Right ventricle myocardium inferior (tissue), 1 donor: ENCODE results near the gene SUMF1. TPM values are rescaled to one million over a fixed set of nuclear protein-coding genes. Genes with fewer than 3 reads are reported as not detected.
"Not testable (repeated sequence)": the region's sequence is repeated elsewhere in the genome, so short reads cannot be mapped to it uniquely, and the experiment has no call there.

Experiments
- ATAC-seq: fragments of 200-7000 bp; cut with Tn5 transposase; one replicate; pipeline ENCODE4 v1.9.1; 2020; ENCODE audit warnings: mild to moderate bottlenecking, moderate library complexity
- DNase-seq: peaks from one replicate; pipeline ENCODE4 v3.0.0; 2021; ENCODE audit errors: missing footprints
- intact Hi-C: fragments of 100-400 bp; cut with DNase I; formaldehyde crosslinking; loops from one replicate; pipeline ENCODE4 v1.11.0; 2022
- total RNA-seq: library from RNA; stranded (reverse); fragmentation: NEBNext Ultra II Directional; extraction: Animal tissue kit (Norgen Biotek cat#: 25700); gene quantifications from one replicate; pipeline ENCODE4 v1.2.1, GENCODE V29; 2021
- donor health status: DM: no; HTN: yes; CAD: no; lungs with severe emphysema.

The SUMF1 gene
- total RNA-seq, 1 donor from 2014 or later = 8.4 TPM

DNA sequence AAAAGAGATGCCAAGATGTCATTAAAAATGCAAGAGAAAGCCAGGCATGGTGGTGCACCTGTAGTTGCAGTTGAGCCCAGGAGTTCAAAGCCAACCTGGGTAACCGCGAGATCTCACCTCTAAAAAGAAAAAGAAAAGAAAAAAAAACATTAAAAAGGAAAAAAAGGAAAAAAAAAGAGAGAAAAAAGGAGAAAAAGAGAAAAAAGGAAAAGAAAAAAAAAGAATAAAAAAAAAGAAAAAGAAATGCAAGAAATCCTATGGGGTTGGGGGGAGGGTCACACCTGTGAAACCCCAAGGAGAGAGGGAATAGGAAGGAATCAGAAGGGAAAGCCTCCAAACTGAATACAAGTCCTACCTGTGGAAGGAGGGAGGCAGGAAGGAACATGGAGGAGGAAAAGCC is 5.2 kb upstream of the SUMF1 start:
- intact Hi-C loops = no loop called here
- ATAC-seq (no peak), DNase-seq (no peak)

DNA sequence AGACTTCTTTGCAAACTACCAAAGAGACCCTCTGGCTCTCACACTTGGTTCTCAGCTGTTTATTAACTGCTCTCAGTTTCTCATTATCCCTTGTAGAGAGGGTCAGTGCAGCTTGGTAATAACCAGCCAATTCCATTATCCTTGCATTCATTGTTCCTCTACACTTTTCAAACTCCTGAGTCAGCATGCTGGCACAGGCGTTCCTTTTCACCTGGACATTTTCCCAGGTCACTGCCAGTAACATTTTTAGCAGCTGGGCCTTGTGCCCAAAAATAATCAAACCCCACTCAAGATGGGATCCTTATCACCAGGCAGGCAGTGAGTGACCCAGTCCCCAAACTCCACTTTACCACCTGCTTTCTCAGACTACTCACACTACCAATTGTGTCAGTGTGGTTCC is 4.8 kb upstream of the SUMF1 start:
- intact Hi-C loops = no loop called here

DNA sequence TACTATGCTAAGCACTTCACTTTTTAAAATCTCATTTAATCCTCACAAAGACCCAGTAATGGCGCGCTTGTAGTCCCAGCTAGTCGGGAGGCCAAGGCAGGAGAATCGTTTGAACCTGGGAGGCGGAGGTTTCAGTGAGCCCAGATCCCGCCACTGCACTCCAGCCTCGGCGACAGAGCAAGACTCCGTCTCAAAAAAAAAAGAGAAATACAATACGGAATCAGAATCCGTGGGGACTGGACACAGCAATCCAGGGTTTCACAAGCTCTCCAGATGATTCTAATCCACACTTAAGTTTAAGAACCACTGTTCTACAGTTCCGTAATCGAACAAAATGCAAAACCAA is 426 bp upstream of the SUMF1 start:
- DNase-seq (no peak), ATAC-seq (no peak)
- intact Hi-C loops = loop anchor here (5.0 kb wide), 1 partner anchor 165 kb away; no protein-coding TSS in a partner anchor

More for the DNA sequence above, 4.8 kb upstream of the SUMF1 start:
- DNase-seq (no peak), ATAC-seq (no peak)

DNA sequence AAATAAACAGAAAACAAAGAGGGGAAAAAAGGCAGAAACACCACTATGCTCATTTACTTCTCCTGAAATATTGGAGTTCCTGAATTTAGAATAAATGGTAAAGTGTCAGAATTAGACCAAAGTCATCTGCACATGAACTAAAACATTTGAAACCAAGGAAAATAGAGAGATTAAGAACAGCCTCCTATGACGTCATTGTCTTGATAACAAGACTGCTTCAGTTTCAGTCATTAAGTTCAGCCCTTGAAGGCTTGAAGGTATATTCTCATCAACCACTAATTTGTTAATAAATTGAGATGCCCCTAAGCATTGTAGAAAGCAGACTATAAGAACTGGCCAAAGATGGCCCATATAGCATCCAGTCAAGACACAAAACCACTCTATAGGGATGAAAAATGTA is 2.5 kb downstream of the SUMF1 start:
- intact Hi-C loops = no loop called here

DNA sequence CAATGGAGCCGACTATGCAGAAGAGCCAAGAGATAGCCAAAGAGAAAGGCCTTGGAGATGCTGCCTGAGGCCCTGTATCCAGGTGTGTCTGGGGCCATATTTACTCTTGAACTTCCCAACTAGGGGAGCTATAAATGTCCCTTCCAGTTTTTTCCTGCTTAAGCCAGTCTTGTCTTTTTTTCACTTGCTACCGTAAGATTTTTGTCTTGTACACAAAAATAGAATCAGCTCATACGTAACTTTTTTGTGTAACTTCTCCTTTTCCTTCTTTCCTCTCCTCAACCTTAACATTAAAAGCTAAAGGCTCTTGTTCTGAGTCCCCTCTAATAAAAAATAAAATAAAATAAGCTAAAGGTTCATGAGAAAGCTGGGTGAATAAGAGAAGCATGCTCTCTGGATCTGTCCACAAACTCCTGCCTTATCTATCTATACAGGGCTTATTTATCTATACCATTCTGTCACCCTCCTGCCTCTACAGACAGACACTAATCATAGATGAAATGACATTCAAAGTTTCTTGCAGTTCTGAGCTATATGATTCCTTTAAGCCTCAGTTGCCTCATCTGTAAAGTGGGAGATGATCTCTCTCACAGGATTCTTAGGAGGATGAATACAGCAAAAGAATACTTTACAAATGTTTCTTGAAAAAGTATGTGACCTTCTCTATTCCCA is 4.6 kb downstream of the SUMF1 start:
- intact Hi-C loops = no loop called here
- DNase-seq = no peak
- no peak for ATAC-seq

More for the DNA sequence above, 2.5 kb downstream of the SUMF1 start:
- DNase-seq (no peak), ATAC-seq (no peak)

DNA sequence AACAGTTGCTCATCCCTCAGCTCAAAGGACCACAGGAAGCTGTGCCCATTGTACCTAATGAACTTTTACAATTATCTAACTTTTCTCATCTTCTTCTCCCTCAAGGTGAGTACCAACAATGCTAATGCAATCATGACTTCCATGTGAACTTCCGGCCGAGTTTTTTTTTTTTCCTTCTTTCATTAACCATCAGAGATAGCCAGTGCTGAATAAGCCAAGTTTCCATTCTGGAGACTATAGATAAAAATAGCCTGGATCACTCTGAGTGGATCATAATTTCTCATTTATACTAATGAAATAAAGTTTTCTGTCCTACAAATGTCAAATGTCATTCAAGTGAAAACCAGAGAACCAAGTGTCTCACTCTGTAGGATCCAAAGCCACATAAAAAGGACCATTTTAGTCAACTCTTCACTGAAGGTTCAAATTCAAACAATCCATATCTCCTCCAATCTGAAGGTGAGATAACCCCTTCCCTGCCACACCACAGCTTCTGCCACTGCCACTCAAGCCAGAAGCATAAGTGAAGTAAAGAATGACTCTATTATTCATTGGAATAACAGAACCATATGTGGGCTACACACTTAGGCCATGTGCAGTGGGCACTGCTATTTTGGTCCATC is 5.5 kb downstream of the SUMF1 start:
- ATAC-seq (no peak), DNase-seq (no peak)
- intact Hi-C loops = no loop called here

DNA sequence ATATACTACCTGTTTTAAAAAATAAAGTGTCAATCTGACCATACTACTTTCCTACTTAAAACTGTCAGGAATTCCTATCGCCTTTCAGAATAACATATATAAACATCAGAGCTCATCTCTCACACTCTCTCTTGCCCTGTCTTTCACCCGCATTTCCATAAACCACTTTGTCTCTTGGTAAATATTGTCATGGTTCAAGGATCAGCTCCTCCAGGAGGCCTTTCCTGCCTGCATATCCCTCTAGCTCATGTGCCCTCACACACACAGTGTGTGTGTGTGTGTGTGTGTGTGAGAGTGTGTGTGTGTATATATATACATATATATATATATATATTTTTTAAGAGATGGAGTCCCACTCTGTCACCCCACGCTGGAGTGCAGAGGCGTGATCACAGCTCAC is 6.7 kb downstream of the SUMF1 start:
- intact Hi-C loops = no loop called here
- no peak for DNase-seq
- no peak for ATAC-seq

DNA sequence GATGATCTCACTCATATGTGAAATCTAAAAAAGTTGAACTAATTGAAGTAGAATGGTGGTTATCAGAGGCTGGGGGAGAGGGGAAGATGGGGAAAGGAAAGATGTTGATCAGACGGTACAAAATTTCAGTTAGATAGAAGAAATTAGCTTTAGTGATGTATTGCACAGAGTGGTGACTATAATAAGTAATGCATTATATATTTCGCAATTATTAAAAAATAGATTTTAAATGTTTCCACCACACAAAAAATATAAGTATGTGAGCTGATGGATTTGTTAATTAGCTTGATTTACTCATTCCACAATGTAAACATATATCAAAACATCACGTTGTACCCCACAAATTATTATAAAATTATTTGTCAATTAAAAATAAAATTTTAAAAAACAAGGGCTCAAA is 8.1 kb downstream of the SUMF1 start:
- DNase-seq = no peak
- intact Hi-C loops = no loop called here
- ATAC-seq = no peak

DNA sequence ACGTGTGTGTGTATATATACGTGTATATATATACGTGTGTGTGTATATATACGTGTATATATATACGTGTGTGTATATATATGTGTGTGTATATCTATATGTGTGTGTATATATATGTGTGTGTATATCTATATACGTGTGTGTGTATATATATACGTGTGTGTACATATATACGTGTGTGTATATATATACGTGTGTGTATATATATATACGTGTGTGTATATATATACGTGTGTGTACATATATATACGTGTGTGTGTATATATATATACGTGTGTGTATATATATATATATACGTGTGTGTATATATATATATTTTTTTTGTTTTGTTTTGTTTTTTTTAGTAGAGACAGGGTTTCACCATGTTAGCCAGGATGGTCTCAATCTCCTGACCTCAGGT is 10.3 kb downstream of the SUMF1 start:
- DNase-seq, ATAC-seq, intact Hi-C loops: not testable (repeated sequence)

DNA sequence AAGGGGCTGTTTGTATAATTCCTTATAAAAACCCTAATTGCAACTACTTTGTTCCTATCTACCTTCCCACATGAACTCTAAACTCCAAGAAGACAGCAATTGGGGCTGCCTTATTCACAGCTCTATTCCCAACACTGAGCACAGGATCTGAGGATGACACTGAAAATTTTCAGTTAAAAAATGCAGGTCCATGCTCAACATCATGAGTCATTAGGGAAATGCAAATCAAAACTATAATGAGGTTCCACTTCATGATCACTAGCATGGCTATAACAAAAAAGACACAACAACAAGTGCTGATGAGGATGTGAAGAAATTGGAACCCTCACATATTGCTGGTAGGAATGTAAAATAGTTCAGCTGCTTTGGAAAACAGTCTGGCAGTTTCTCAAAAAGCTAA is 12.9 kb downstream of the SUMF1 start:
- ATAC-seq = no peak
- intact Hi-C loops = no loop called here
- DNase-seq = no peak

DNA sequence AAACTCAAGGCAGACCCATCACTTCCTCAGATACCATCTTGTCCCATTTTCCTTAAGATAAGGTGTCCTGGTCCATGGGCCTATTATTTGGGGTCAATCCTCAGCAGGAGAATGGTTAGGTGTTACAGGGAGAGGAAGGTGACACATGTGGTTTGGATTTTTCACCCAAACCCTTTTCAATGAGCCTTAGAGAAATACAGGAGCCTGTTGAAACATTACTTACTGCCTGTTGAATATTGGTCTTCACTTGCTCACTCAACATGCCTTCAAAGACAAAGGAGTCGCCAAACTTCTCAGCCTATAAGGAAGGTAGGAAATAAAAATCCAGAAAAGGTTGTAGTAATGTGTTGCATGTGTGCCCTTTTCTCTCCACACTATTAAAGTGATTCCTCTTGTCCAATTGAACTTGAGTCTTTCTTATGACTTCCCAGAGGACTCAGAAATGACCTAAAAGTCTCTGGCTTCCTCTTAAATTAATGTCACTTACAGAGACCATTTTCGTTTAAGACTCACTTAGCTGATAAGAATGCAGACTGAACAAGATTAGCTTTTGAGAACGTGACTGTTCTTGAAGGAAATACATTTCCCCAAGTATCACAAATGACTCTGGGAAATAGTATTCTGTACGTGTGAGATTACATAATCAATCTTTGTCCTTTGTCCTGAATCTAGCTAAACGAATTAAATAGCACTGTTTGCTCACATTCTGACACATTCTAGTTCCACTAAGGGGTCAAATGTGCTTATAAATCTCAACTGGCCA is 17.8 kb downstream of the SUMF1 start:
- ATAC-seq (no peak), DNase-seq (no peak)
- intact Hi-C loops = no loop called here

DNA sequence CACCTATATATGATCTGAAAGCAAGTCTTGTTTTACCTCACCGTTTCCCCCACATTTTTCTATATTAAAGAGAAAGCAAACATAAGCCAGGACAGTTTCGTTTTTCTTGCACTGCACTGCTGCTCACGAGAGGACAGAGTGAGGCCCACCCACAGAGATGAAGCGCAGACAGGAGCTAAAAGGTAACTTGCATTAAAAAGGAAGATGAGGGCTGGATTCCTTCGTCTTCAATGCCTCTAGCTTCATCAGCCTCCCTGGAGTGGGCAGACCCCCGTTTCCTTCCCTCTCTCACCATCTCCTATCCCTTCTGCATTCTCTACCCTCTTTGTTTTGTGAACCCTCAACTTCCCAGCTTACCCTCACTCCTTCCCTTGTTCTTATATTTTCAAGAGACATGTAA is 18.9 kb downstream of the SUMF1 start:
- intact Hi-C loops = no loop called here
- no peak for DNase-seq
- no peak for ATAC-seq

DNA sequence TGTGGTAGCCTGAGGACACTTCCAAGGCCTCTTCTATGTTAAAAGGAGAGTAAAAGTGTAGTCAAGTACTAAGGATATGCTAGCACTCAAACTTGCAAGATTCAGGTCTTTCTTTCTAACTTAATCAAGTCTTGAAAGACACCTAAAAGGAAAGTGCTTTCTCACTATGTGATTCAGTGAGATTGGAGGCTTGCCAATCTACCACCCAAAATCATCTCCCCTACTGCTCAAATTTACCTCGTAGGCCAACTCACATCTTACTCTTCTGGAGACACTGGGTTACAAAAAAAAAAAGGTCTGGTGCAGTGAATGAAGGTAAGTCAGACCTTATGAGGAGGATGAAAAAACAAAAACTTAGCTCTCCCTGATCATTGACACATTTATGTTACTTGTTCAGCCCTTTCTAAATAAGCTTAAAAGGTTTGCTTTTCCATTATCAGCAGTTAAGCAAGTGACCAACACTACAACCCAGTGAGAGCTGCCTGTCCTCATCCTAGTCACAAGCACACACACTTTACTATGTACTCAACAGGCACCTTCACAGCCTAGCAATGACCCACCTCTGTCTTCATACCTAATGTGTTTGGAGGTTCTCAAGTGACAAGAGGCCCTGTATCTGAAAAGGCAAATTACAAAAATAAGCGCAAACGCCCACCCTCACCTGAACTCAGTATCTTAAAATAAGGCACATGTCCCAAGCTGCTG is 19.6 kb downstream of the SUMF1 start:
- ATAC-seq (no peak), DNase-seq (no peak)
- intact Hi-C loops = no loop called here

DNA sequence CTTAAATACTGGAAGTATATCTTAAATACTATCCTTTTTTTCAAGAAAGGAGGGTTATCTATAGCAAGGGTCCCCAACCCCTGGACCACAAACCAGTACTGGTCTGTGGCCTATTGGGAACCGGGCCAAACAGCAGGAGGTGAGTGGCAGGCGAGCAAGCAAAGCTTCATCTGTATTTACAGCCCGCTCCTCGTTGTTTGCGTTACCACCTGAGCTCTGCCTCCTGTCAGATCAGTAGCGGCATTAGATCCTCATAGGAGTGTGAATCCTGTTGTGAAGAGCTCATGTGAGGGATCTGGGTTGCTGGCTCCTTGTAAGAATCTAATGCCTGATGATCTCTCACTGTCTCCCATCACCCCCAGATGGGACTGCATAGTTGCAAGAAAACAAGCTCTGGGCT is 26.1 kb downstream of the SUMF1 start:
- no peak for DNase-seq
- ATAC-seq = no peak
- intact Hi-C loops = no loop called here

DNA sequence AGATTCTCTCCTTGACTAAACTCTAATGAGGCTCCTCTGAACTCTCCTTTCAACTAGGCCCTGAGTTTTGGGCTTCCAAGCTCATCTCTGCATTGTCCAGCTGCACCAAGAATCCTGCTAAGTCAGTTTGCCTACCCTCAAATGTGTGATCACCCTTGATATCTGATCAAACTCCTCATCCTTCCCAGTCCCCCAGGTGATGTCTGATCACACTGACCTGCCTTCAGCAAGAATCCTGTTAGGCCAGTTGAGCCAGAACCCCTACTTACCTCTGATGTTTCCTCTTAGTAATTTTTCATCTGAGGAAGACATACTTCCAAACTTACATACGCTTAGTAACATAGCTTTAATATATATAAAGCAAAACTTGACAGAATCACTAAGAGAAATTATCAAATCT is 28.8 kb downstream of the SUMF1 start:
- ATAC-seq (no peak), DNase-seq (no peak)
- intact Hi-C loops = no loop called here

DNA sequence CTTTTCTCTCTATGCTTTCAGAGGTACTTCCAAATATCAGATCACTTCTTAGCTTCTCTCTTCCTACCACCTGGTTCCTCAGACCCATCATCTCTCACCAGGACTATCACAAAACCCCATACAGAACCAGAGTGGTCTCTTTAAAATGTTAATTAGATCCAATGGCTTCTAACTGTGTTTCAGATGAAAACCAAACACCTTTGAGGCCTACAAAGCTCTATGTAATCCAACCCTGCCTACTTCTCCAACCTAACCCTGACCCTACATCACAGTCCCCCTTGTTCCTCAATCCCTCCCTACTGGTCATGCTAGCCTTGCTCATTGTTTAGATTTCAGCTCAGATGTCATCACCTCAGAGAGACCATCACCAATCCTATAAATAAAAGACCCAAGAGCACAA is 34.8 kb downstream of the SUMF1 start:
- no peak for DNase-seq
- intact Hi-C loops = no loop called here
- ATAC-seq = no peak

DNA sequence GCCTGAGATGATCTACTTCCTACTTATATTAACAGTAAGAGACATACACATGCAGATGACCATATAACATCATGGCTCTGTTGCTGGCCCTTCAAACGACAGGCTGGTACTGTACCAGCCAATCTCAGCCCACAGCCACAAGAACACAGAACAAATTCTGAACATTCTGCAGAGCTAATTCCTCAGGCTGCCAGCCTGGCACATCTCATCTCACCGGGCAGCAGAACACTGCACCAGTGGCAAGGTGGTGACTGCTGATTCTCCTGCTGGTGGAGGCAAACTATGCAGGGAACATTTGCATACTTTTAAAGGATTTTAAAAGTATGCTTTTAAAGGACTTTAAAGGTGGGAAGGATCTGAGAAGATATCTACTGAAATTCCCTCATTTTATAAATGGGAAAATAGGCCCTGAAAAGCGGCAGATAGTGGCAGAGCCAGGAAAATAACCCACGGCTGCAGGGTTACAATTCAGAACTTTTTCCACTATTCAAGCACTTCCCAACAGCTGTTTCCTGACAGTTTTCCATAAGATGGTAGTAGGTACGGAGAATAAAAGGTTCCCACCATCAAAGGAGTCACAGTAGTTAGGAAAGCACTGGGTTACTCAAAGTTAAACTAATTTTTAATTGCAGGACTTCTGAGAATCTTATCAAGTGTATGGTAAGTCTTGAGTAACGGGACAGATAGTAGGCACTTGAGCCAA is 37.3 kb downstream of the SUMF1 start:
- peak; percentile 62 for ATAC-seq
- intact Hi-C loops = no loop called here
- DNase-seq = no peak

DNA sequence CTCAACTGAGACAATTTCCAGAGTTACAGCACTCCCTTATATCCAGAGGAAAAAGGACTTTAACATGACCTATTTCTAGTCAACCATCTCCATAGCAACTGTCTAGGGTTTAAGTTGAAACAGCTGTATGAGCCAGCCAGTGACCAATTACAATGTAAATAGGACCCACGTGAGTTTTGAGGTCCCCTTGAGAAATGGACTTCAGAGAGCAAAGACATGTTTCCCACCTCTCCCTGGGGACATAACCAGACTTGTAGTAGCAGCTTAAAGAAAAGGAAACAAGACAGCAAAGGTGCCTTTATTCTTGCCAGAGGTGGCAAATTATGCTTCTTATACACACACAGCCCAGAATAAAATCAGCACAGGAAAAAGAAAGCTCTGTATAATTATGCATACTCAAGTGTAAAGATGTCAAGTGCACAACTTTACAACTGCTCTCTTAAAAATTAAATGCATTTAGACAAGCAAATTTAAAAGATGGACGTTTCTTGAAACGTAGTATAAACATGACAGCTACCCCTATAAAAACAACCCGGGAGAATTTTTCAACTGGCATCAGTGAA is 40.2 kb downstream of the SUMF1 start:
- no peak for ATAC-seq

DNA sequence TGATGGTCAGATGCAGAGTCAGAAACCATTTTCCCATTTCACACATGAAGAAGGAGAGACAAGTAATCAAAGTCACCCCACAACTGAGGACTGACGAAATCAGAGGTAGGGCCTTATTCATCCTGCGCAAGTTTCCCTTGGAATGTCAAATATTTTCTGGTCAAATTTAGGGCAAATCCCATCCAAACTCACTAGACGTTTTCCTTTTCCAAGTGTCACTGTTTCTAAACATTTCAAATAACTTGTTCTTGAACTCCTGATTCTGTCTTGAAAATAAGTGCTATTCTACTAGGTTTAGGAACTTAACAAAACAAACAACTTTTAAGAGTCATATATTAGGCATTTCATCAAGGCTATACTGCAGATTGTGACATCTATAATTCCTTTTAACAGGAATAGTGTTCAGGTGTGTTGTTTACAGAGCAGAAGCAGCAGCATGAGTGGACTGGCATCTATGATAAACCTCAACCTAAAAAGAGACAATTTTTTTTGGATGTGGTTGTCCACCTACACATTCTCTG is 40.7 kb downstream of the SUMF1 start:
- ATAC-seq = no peak
- intact Hi-C loops = no loop called here
- no peak for DNase-seq

More for the DNA sequence above, 40.2 kb downstream of the SUMF1 start:
- intact Hi-C loops = no loop called here
- DNase-seq = no peak
